Measurements from ENCODE around the gene FOSB. TPM values are rescaled to one million over a fixed set of nuclear protein-coding genes. Genes with fewer than 3 reads are reported as not detected.

The FOSB gene
- total RNA-seq (10 to 100 TPM in 1 of 2 donors, 1 to 10 TPM in 1; 9.9 to 24.2 TPM), polyA plus RNA-seq (10 to 100 TPM in 1 of 2 donors, 1 to 10 TPM in 1; 7.9 to 22.8 TPM)
- long read RNA-seq, donor 1, transcript FOSB-206 (3 exons, 3,774 nt): minor isoform, 5 of 161 reads
- long read RNA-seq, donor 1, transcript FOSB-205 (1 exons, 2,182 nt): major isoform, 31 of 161 reads
- long read RNA-seq, donor 1, transcript FOSB-207 (2 exons, 740 nt): minor isoform, 6 of 161 reads
- long read RNA-seq, donor 1, partial matches to known transcripts: 118 of 161 reads
- long read RNA-seq, donor 1, other reads (novel, unspliced or antisense): 0 of 161 reads
- long read RNA-seq, donor 2, partial matches to known transcripts: 0 of 4 reads
- long read RNA-seq, donor 2, other reads (novel, unspliced or antisense): 0 of 4 reads
- long read RNA-seq, donor 3, transcript FOSB-205 (1 exons, 2,182 nt): major isoform, 12 of 16 reads
- long read RNA-seq, donor 3, partial matches to known transcripts: 0 of 16 reads
- long read RNA-seq, donor 3, other reads (novel, unspliced or antisense): 0 of 16 reads
- long read RNA-seq, donor 4, transcript FOSB-205 (1 exons, 2,182 nt): major isoform, 8 of 16 reads
- long read RNA-seq, donor 4, partial matches to known transcripts: 7 of 16 reads
- long read RNA-seq, donor 4, other reads (novel, unspliced or antisense): 0 of 16 reads
- long read RNA-seq, donor 5, transcript FOSB-205 (1 exons, 2,182 nt): major isoform, 51 of 90 reads
- long read RNA-seq, donor 5, partial matches to known transcripts: 34 of 90 reads
- long read RNA-seq, donor 5, other reads (novel, unspliced or antisense): 0 of 90 reads

DNA sequence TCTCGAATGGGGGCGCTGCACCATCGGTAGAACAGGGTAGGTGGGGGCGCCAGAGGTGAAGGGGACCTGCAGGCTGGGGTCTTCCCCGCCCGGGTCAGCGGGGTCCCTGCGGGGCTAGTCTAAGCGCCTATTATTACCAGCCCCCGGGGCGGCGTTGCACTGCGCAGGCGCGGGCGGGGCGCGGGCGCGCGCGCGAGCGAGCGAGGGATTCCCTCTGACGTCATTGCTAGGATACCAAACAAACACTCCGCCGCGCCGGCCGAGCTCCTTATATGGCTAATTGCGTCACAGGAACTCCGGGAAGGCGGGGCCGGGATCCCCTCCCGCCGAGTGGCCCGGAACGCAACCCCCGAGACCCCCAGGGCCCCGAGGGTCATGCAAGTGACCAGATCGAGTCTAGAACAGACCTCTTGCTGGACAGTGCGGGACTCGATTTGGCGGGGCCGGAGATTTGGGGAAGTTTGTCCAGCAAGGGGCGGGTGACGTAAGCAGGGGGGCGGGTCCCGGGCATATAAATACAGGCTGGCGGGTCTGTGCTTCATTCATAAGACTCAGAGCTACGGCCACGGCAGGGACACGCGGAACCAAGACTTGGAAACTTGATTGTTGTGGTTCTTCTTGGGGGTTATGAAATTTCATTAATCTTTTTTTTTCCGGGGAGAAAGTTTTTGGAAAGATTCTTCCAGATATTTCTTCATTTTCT lies at the start of gene FOSB:
Gene FOSB (plus strand): TSS at position 541 of the 703 bp plus-strand sequence. CDS start 591 bp downstream, outside the sequence.
- peak within 1 kb of the TSS; percentile 79 to 94 for H3K27ac ChIP-seq (ENCODE audit: low read depth in 1 of 2, low read length in 1 of 2)
- H3K36me3 ChIP-seq (ENCODE audit: control insufficient read depth in 4 of 4, insufficient read depth in 4 of 4, low read length in 4 of 4): peaks cover 0 to 2% (median 0%) of the 10 kb centered on the region in 4 donors
- peak; percentile 95 to 97 (median 95) for DNase-seq
- 0% methylated on average over 53 to 56 of the region's 56 CpGs for WGBS, 2 donors
- H3K4me3 ChIP-seq: peak within 1 kb of the TSS; percentile 33
- peak; percentile 38 for ATAC-seq (ENCODE audit: insufficient read depth, low FRiP score)
- no peaks in the 10 kb centered on the region for H3K9me3 ChIP-seq (ENCODE audit: control insufficient read depth in 4 of 4, insufficient read depth in 3 of 4, low read length in 3 of 4)
- peak within 1 kb of the TSS; percentile 86 to 88 for H3K9ac ChIP-seq (ENCODE audit: insufficient read depth in 1 of 2, low read length in 2 of 2)
- TF ChIP-seq, protein P1, sequence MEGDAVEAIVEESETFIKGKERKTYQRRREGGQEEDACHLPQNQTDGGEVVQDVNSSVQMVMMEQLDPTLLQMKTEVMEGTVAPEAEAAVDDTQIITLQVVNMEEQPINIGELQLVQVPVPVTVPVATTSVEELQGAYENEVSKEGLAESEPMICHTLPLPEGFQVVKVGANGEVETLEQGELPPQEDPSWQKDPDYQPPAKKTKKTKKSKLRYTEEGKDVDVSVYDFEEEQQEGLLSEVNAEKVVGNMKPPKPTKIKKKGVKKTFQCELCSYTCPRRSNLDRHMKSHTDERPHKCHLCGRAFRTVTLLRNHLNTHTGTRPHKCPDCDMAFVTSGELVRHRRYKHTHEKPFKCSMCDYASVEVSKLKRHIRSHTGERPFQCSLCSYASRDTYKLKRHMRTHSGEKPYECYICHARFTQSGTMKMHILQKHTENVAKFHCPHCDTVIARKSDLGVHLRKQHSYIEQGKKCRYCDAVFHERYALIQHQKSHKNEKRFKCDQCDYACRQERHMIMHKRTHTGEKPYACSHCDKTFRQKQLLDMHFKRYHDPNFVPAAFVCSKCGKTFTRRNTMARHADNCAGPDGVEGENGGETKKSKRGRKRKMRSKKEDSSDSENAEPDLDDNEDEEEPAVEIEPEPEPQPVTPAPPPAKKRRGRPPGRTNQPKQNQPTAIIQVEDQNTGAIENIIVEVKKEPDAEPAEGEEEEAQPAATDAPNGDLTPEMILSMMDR (IDR thresholded peaks at IDR 0.05; ENCODE audit: control extremely low read depth, extremely low read depth): no peak
- peaks cover 0 to 22% (median 16%) of the 10 kb centered on the region in 3 donors for H3K27me3 ChIP-seq (ENCODE audit: control insufficient read depth in 3 of 3, insufficient read depth in 3 of 3, low read length in 2 of 3)
- H3K4me1 ChIP-seq (ENCODE audit: control insufficient read depth in 5 of 5, insufficient read depth in 5 of 5, low read length in 5 of 5): peaks cover 0 to 33% (median 3%) of the 10 kb centered on the region in 5 donors

GRCh38 chr19:45418802-45419201 lies 49.0 kb upstream of the FOSB start:
- TF ChIP-seq, protein P1 (IDR thresholded peaks at IDR 0.05; ENCODE audit: control extremely low read depth, extremely low read depth): no peak
- Histone ChIP-seq H3K36me3 (ENCODE audit: control insufficient read depth in 4 of 4, insufficient read depth in 4 of 4, low read length in 4 of 4) (peaks cover 2 to 44% (median 16%) of the 10 kb centered on the region in 4 donors), H3K9me3 (ENCODE audit: control insufficient read depth in 4 of 4, insufficient read depth in 3 of 4, low read length in 3 of 4) (peaks cover 0 to 2% (median 0%) of the 10 kb centered on the region in 4 donors), H3K4me3 (no peak overlapping the region), H3K27me3 (ENCODE audit: control insufficient read depth in 3 of 3, insufficient read depth in 3 of 3, low read length in 2 of 3) (no peaks in the 10 kb centered on the region), H3K4me1 (ENCODE audit: control insufficient read depth in 5 of 5, insufficient read depth in 5 of 5, low read length in 5 of 5) (peaks cover 0 to 6% (median 3%) of the 10 kb centered on the region in 5 donors), H3K9ac (ENCODE audit: insufficient read depth in 1 of 2, low read length in 2 of 2) (no peak overlapping the region), H3K27ac (ENCODE audit: low read depth in 1 of 2, low read length in 1 of 2) (no peak overlapping the region)
- DNase-seq (no peak), ATAC-seq (ENCODE audit: insufficient read depth, low FRiP score) (no peak)
- WGBS, 2 donors: 42 to 62% methylated on average over 9 of the region's 9 CpGs

DNA sequence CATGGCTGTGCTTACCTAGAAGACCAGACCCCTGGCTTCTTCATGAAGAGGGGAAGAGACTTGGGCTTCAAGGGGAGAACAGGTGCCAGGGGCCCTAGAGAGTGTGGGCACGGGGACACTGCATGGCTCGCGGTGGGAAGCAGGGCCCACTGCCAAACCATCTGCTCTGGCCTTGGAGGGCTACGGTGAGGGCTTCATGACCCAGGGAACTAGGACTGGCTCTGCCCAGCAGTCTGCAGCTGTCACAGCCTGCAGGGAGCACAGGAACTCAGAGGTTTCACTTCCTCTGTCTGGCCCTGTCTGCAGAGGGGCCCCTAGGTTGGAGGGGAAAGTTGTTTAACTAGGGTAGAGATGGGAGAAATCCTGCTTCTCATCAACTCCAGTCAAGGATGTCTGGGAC lies 48.4 kb upstream of the FOSB start:
- DNase-seq (no peak), ATAC-seq (ENCODE audit: insufficient read depth, low FRiP score) (no peak)
- WGBS, 2 donors: 37 to 50% methylated on average over 4 of the region's 4 CpGs
- H3K27ac ChIP-seq (ENCODE audit: low read depth in 1 of 2, low read length in 1 of 2): peak overlapping the region in 1 of 2 donors; percentile 55
- no peak overlapping the region for H3K9ac ChIP-seq (ENCODE audit: insufficient read depth in 1 of 2, low read length in 2 of 2)
- H3K4me1 ChIP-seq (ENCODE audit: control insufficient read depth in 5 of 5, insufficient read depth in 5 of 5, low read length in 5 of 5): peaks cover 0 to 12% (median 3%) of the 10 kb centered on the region in 5 donors
- H3K4me3 ChIP-seq: no peak overlapping the region
- H3K27me3 ChIP-seq (ENCODE audit: control insufficient read depth in 3 of 3, insufficient read depth in 3 of 3, low read length in 2 of 3): no peaks in the 10 kb centered on the region
- H3K36me3 ChIP-seq (ENCODE audit: control insufficient read depth in 4 of 4, insufficient read depth in 4 of 4, low read length in 4 of 4): peaks cover 2 to 38% (median 15%) of the 10 kb centered on the region in 4 donors
- TF ChIP-seq, protein P1 (IDR thresholded peaks at IDR 0.05; ENCODE audit: control extremely low read depth, extremely low read depth): no peak
- H3K9me3 ChIP-seq (ENCODE audit: control insufficient read depth in 4 of 4, insufficient read depth in 3 of 4, low read length in 3 of 4): no peaks in the 10 kb centered on the region

All from lung (tissue), 16 donors.